IMR-90 (cell line): ENCODE data around the gene POU2AF1. TPM values are rescaled to one million over a fixed set of nuclear protein-coding genes. Genes with fewer than 3 reads are reported as not detected.

Source experiments
- ATAC-seq: fragments of 200-7000 bp; cut with Tn5 transposase; 2 replicates; pipeline ENCODE4 v1.9.1; 2020; ENCODE audit warnings: low read depth, mild to moderate bottlenecking, moderate library complexity
- BruUV-seq: library from RNA; stranded (reverse); fragments of 400-500 nt; replicated peaks from 2 replicates; lab custom pipeline; 2021; lab: Mats Ljungman, UMichigan
- CTCF ChIA-PET: fragments of 300-600 bp; formaldehyde crosslinking; extraction: SDS; loops from one replicate; lab custom pipeline; 2021; ENCODE audit warnings: antibody characterized with exemption; lab: Yijun Ruan, JAX
- POLR2A ChIA-PET: fragments of 300-600 bp; sonication (Branson Sonifier 250); formaldehyde crosslinking; loops from one replicate; lab custom pipeline; 2022; ENCODE audit warnings: antibody characterized with exemption; ENCODE audit not compliant: unreplicated experiment; lab: Charles Lee
- DNase-seq: peaks from one replicate; pipeline ENCODE4 v3.0.0; 2013
- H2AFZ ChIP-seq: replicated peaks from 2 replicates; pipeline ENCODE3; 2013; ENCODE audit warnings: low read length, mild to moderate bottlenecking; ENCODE audit not compliant: poor library complexity
- H2AK5ac ChIP-seq: 2 replicates; pipeline ENCODE4 v1.6.1; 2013; ENCODE audit warnings: low read depth, low read length, inconsistent platforms
- H2AK9ac ChIP-seq: replicated peaks from 2 replicates; pipeline ENCODE3; 2013; ENCODE audit warnings: mild to moderate bottlenecking, low read depth, low read length, moderate library complexity; ENCODE audit not compliant: poor library complexity
- H2BK120ac ChIP-seq: 2 replicates; pipeline ENCODE4 v1.6.1; 2013; ENCODE audit warnings: low read depth, low read length, inconsistent platforms
- H2BK15ac ChIP-seq: 3 replicates; pipeline ENCODE4 v1.6.1; 2013; ENCODE audit warnings: low read depth, low read length, inconsistent platforms
- H2BK20ac ChIP-seq: 2 replicates; pipeline ENCODE4 v1.6.1; 2013; ENCODE audit warnings: low read depth, mild to moderate bottlenecking, inconsistent platforms, low read length, moderate library complexity
- H2BK5ac ChIP-seq: 2 replicates; pipeline ENCODE4 v1.6.1; 2013; ENCODE audit warnings: mild to moderate bottlenecking, low read depth, low read length, inconsistent platforms; ENCODE audit not compliant: poor library complexity, severe bottlenecking
- H3K14ac ChIP-seq: replicated peaks from 2 replicates; pipeline ENCODE4 v1.6.1; 2013; ENCODE audit warnings: low read depth, low read length, inconsistent platforms
- H3K18ac ChIP-seq: 2 replicates; pipeline ENCODE4 v1.6.1; 2013; ENCODE audit warnings: low read depth, low read length, control low read depth
- H3K23ac ChIP-seq: 2 replicates; pipeline ENCODE4 v1.6.1; 2013; ENCODE audit warnings: low read depth, low read length, inconsistent platforms
- H3K27ac ChIP-seq: 2 replicates; pipeline ENCODE4 v1.5.1; 2013; ENCODE audit warnings: mild to moderate bottlenecking, control low read depth, low read length; ENCODE audit not compliant: insufficient read depth
- H3K27me3 ChIP-seq: 2 replicates; pipeline ENCODE4 v1.6.1; 2013; ENCODE audit warnings: low read length; ENCODE audit not compliant: control insufficient read depth, insufficient read depth
- H3K36me3 ChIP-seq: 2 replicates; pipeline ENCODE4 v1.6.1; 2013; ENCODE audit warnings: low read length, mixed read lengths; ENCODE audit not compliant: control insufficient read depth, insufficient read depth
- H3K4ac ChIP-seq: 2 replicates; pipeline ENCODE4 v1.6.1; 2013; ENCODE audit warnings: low read depth, low read length, inconsistent platforms
- H3K4me1 ChIP-seq: 2 replicates; pipeline ENCODE4 v1.6.1; 2013; ENCODE audit warnings: low read length, mixed read lengths; ENCODE audit not compliant: control insufficient read depth, insufficient read depth
- H3K4me2 ChIP-seq: 2 replicates; pipeline ENCODE4 v1.6.1; 2013; ENCODE audit warnings: low read depth, mild to moderate bottlenecking, control low read depth, low read length, moderate library complexity
- H3K4me3 ChIP-seq: 2 replicates; pipeline ENCODE4 v1.5.1; 2013; ENCODE audit warnings: low read depth, mild to moderate bottlenecking, control low read depth, low read length, moderate library complexity; ENCODE audit not compliant: insufficient read depth
- H3K56ac ChIP-seq: 2 replicates; pipeline ENCODE4 v1.6.1; 2013; ENCODE audit warnings: low read length, inconsistent platforms; ENCODE audit not compliant: insufficient read depth; ENCODE audit errors: extremely low read depth
- H3K79me1 ChIP-seq, 2 experiments: 2 replicates each; pipeline ENCODE4 v1.6.1; 2013; ENCODE audit warnings: low read length in 2 of 2, inconsistent platforms in 1 of 2, low read depth in 1 of 2
- H3K9ac ChIP-seq: 2 replicates; pipeline ENCODE4 v1.6.1; 2013; ENCODE audit warnings: low read depth, low read length, control low read depth
- H3K9me1 ChIP-seq: 2 replicates; pipeline ENCODE4 v1.6.1; 2013; ENCODE audit warnings: low read length, inconsistent platforms; ENCODE audit not compliant: insufficient read depth
- H3K9me3 ChIP-seq: 2 replicates; pipeline ENCODE4 v1.6.1; 2013; ENCODE audit warnings: low read length; ENCODE audit not compliant: control insufficient read depth, insufficient read depth
- H4K20me1 ChIP-seq: 2 replicates; pipeline ENCODE4 v1.6.1; 2013; ENCODE audit warnings: low read length, inconsistent platforms; ENCODE audit not compliant: insufficient read depth
- H4K5ac ChIP-seq: 2 replicates; pipeline ENCODE4 v1.6.1; 2013; ENCODE audit warnings: mild to moderate bottlenecking, low read depth, low read length, control low read depth
- H4K8ac ChIP-seq, 2 experiments: 2 replicates each; pipeline ENCODE4 v1.6.1; 2013; ENCODE audit warnings: low read depth in 2 of 2, low read length in 2 of 2, control low read depth in 1 of 2, inconsistent platforms in 1 of 2
- H4K91ac ChIP-seq: 2 replicates; pipeline ENCODE4 v1.6.1; 2013; ENCODE audit warnings: low read depth, low read length, inconsistent platforms; ENCODE audit not compliant: insufficient read depth
- CEBPB ChIP-seq: IDR thresholded peaks from 2 replicates; pipeline ENCODE4 v1.6.1; 2012; ENCODE audit warnings: low read depth, low read length, improper control_type of control experiment
- MAZ ChIP-seq: IDR thresholded peaks from 2 replicates; pipeline ENCODE4 v1.6.1; 2012; ENCODE audit warnings: low read depth, mild to moderate bottlenecking, low read length, improper control_type of control experiment, moderate library complexity, borderline replicate concordance
- WGBS, 2 experiments: methylation state at CpG; one replicate each; pipeline versions ENCODE4 v1.1.5 to v1.1.7; 2013; ENCODE audit warnings: missing lambda C conversion rate in 2 of 2; ENCODE audit not compliant: insufficient read length in 1 of 2; ENCODE audit errors: extremely low coverage in 2 of 2; 5-methylcytosine and 5-hydroxymethylcytosine counted together
- dilution Hi-C: fragments of 300-500 bp; cut with HindIII; formaldehyde crosslinking; loops from one replicate; pipeline ENCODE4 v1.14.3; 2018; ENCODE audit warnings: low sequenced_read_pairs; ENCODE audit not compliant: unreplicated experiment
- in situ Hi-C: fragments of 300-500 bp; cut with MboI; formaldehyde crosslinking; loops from 3 replicates; pipeline ENCODE4 v1.14.3; 2019; ENCODE audit warnings: low sequenced_read_pairs, inconsistent platforms, mixed read lengths
- intact Hi-C: fragments of 100-400 bp; cut with micrococcal nuclease; formaldehyde crosslinking; loops from 2 replicates; pipeline ENCODE4 v1.10.0; 2022
- polyA plus RNA-seq, 3 experiments: library from polyadenylated mRNA; depleted of rRNA; stranded (reverse); fragments of >200 nt; gene quantifications; 2 replicates each; pipeline ENCODE4 v1.2.3, GENCODE V29; 2012; ENCODE audit warnings: low replicate concordance in 1 of 3
- total RNA-seq: library from RNA; depleted of rRNA; stranded (reverse); fragments of >200 nt; gene quantifications from 2 replicates; pipeline ENCODE4 v1.2.3, GENCODE V29; 2012

Gene POU2AF1
- total and polyA plus RNA-seq, 2 of the 4 experiments (the other 2 are of a cell fraction), result not detected

DNA sequence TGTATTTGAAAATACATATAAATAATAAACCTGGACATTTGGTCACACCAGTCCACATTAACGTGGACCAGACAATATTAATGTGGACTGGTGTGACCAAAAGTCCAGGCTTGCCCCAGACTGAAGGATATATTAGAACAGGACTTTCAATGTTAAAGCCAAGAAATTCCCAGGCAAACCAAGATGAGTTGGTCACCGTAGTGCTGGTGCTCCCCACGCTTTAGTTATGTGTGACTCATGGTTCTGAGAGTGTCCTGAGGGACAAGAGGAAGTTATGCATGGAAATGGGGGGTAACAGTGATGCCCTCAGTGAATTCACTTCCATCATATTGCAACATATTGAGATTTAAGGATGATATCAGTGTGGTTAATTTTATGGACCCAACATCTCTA lies 31.4 kb downstream of the POU2AF1 start:
- no peak overlapping the region for H3K4me2 ChIP-seq
- POLR2A ChIA-PET, result no interaction called here

More for the DNA sequence above, 31.4 kb downstream of the POU2AF1 start:
- H3K9me3 ChIP-seq, result no peaks in the 10 kb centered on the region
- H2AK9ac ChIP-seq, result no peak overlapping the region
- no TSS peak for BruUV-seq
- H2BK15ac ChIP-seq, result no peak overlapping the region
- H3K4me3 ChIP-seq, result no peak overlapping the region
- no peak overlapping the region for H2BK120ac ChIP-seq
- WGBS, 2 experiments, result no CpG with 5 or more reads among the region's 3 CpGs
- H3K4ac ChIP-seq, result no peak overlapping the region
- H3K27me3 ChIP-seq, result peaks cover 16% of the 10 kb centered on the region
- no peaks in the 10 kb centered on the region for H4K20me1 ChIP-seq
- intact Hi-C loops (no loop called here), in situ Hi-C loops (no loop called here), dilution Hi-C loops (no loop called here)
- H3K27ac ChIP-seq, result no peak overlapping the region
- H3K4me1 ChIP-seq, result no peaks in the 10 kb centered on the region
- TF ChIP-seq MAZ, result no peak
- TF ChIP-seq CEBPB, result peak; percentile 50; the same call in 1 of the 2 replicates
- no peak for ATAC-seq
- H2BK5ac ChIP-seq, result no peak overlapping the region
- no peaks in the 10 kb centered on the region for H3K79me1 ChIP-seq
- no peak overlapping the region for H3K23ac ChIP-seq
- H4K5ac ChIP-seq, result no peak overlapping the region
- H4K8ac ChIP-seq, result no peak overlapping the region
- H3K14ac ChIP-seq, result no peak overlapping the region
- H3K36me3 ChIP-seq, result no peaks in the 10 kb centered on the region
- CTCF ChIA-PET, result no interaction called here
- H3K9me1 ChIP-seq, result no peaks in the 10 kb centered on the region
- no peak overlapping the region for H2BK20ac ChIP-seq
- DNase-seq, result peak; percentile 28
- H3K18ac ChIP-seq, result no peak overlapping the region
- no peak overlapping the region for H2AFZ ChIP-seq
- H3K56ac ChIP-seq, result no peak overlapping the region
- H2AK5ac ChIP-seq, result no peak overlapping the region
- no peak overlapping the region for H4K91ac ChIP-seq
- no peak overlapping the region for H3K9ac ChIP-seq
